Neutrophil (primary cell): ENCODE results near the gene MVD.

Source experiments
- H3K27ac ChIP-seq: fragments of 200-600 bp; sonication (generic); 2 replicates; pipeline ENCODE4 v1.5.1; 2016; ENCODE audit warnings: mild to moderate bottlenecking, moderate library complexity
- H3K27me3 ChIP-seq: fragments of 200-600 bp; sonication (generic); 2 replicates; pipeline ENCODE4 v1.6.0; 2016; ENCODE audit warnings: mild to moderate bottlenecking
- H3K36me3 ChIP-seq: fragments of 200-600 bp; sonication (generic); 2 replicates; pipeline ENCODE4 v1.5.1; 2017
- H3K4me1 ChIP-seq, 2 experiments: fragments of 200-600 bp in 1 of 2; sonication (generic) in 1 of 2; 1 replicate in 1 of 2; 2 replicates in 1 of 2; pipeline versions ENCODE4 v1.5.1 to v1.6.1; 2013 to 2016; ENCODE audit warnings: low read depth in 1 of 2, low read length in 1 of 2, mild to moderate bottlenecking in 1 of 2, moderate library complexity in 1 of 2; ENCODE audit not compliant: control insufficient read depth in 1 of 2, insufficient read depth in 1 of 2
- H3K4me3 ChIP-seq, 2 experiments: fragments of 200-600 bp in 1 of 2; sonication (generic) in 1 of 2; 1 replicate in 1 of 2; 2 replicates in 1 of 2; pipeline ENCODE4 v1.5.1; 2013 to 2016; ENCODE audit warnings: low read depth in 1 of 2, low read length in 1 of 2, mild to moderate bottlenecking in 1 of 2, moderate library complexity in 1 of 2
- H3K9me3 ChIP-seq: fragments of 200-600 bp; sonication (generic); 2 replicates; pipeline ENCODE4 v1.5.1; 2016
- TF ChIP-seq, protein P1 (sequence below): fragments of 200-600 bp; sonication (generic); IDR thresholded peaks from 2 replicates; pipeline ENCODE4 v1.5.1; 2016; ENCODE audit warnings: antibody characterized with exemption

The MVD gene

DNA sequence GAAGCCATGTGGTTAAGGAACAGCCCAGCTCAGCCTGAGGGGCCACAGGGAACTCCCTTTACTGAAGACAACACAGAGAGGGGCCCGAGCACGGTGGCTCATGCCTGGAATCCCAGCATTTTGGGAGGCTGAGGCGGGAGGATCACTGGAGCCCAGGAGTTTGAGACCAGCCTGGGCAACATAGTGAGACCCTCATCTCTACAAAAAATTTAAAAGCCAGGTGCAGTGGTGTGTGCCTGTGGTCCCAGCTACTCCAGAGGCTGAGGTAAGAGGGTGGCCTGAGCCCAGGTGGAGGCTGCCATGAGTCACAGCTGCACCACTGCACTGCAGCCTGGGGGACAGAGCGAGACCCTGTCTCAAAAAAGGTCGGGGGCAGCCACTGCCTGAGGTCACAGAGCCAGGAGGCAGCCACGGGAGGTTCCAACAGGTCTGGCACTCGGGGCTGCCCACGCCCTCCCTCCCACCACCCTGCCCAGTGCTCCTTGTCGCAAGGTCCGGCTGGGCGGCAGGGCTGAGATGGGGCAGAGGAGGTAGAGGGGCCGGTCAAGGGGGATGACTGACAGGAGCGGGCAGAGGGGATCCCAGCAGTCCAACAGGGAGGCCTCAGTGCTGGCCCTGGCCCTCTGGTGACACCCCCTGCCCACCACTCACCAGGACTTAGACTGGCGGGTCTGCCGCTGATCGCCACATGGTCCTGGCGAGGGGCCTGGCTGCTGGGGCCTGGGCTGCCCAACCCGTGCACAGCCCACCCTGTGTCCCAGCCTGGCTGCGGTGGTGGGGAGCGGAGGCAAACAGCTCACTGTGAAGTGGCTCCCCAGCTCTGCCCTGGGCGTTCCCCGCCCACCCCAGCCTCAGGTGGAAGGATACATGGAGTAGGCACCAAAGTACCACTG lies 15.5 kb downstream of the MVD start:
- H3K4me1 ChIP-seq = peaks cover 41 to 55% of the 10 kb centered on the region in 2 experiments
- peak overlapping the region; percentile 95 for H3K27ac ChIP-seq
- H3K27me3 ChIP-seq = no peaks in the 10 kb centered on the region
- TF ChIP-seq, protein P1, sequence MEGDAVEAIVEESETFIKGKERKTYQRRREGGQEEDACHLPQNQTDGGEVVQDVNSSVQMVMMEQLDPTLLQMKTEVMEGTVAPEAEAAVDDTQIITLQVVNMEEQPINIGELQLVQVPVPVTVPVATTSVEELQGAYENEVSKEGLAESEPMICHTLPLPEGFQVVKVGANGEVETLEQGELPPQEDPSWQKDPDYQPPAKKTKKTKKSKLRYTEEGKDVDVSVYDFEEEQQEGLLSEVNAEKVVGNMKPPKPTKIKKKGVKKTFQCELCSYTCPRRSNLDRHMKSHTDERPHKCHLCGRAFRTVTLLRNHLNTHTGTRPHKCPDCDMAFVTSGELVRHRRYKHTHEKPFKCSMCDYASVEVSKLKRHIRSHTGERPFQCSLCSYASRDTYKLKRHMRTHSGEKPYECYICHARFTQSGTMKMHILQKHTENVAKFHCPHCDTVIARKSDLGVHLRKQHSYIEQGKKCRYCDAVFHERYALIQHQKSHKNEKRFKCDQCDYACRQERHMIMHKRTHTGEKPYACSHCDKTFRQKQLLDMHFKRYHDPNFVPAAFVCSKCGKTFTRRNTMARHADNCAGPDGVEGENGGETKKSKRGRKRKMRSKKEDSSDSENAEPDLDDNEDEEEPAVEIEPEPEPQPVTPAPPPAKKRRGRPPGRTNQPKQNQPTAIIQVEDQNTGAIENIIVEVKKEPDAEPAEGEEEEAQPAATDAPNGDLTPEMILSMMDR = no peak
- H3K9me3 ChIP-seq = no peaks in the 10 kb centered on the region
- H3K36me3 ChIP-seq = peaks cover 67% of the 10 kb centered on the region
- peak overlapping the region; percentile 78 to 93 for H3K4me3 ChIP-seq

DNA sequence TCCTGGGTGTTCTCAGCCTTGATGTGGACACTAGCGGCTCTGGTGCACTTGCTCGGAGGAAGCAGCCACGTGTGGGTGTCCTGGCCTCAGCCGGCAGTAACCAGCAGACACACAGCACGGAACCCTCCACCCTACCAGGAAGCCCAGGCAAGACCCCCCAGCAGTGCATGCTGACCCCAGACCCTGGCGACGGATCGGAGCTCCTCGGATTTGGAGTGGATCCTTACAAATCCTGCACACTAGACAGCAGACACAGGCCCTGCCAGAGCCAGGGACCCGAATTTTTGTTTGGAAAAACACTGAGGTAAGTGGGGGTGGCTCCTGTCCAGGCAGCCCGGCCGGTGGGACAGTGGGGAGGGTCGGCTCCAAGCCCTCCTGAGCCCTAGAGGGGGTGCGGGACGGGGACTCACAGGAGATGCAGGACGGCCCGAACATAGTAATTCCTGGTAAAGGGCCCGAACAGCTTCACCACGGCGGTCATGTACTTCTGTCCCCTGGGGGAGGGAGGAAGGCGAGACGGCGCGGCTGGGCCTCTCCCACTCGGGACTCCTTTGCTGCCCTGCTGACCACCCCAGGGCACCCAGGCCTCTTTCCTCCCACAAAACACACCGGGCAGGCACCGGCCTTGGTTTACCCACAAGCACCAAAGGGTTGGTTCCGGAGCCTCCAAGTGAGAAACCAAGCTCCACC lies 16.4 kb downstream of the MVD start:
- no peaks in the 10 kb centered on the region for H3K9me3 ChIP-seq
- no peaks in the 10 kb centered on the region for H3K27me3 ChIP-seq
- peaks cover 31 to 49% of the 10 kb centered on the region in 2 experiments for H3K4me1 ChIP-seq
- TF ChIP-seq, protein P1 = no peak
- peak overlapping the region; percentile 95 for H3K27ac ChIP-seq
- H3K4me3 ChIP-seq = no peak overlapping the region
- peaks cover 74% of the 10 kb centered on the region for H3K36me3 ChIP-seq

DNA sequence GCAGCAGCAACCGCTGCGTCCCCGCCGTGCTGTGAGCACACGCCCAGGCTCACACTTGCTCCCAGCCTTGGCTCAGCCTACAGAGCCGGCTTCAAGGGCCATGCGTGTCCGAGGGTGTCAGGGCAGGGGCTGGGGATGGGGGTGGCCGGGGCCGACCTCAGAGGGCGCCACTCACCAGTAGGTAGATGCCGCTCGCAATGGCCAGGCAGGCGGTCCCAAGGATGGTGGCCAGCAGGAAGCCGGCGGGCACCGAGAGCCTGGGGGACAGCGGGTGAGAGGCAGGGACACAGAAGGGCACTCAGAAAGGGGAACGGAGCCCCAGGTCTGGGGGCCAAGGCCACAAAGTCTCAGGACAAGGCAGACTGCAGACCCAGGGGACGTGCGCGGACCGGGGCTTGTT lies 16.9 kb downstream of the MVD start:
- Histone ChIP-seq H3K4me3 (no peak overlapping the region), H3K4me1 (peaks cover 30 to 44% of the 10 kb centered on the region in 2 experiments), H3K27me3 (peaks cover 2% of the 10 kb centered on the region), H3K9me3 (no peaks in the 10 kb centered on the region), H3K36me3 (peaks cover 74% of the 10 kb centered on the region), H3K27ac (peak overlapping the region; percentile 95)
- TF ChIP-seq, protein P1 = no peak

DNA sequence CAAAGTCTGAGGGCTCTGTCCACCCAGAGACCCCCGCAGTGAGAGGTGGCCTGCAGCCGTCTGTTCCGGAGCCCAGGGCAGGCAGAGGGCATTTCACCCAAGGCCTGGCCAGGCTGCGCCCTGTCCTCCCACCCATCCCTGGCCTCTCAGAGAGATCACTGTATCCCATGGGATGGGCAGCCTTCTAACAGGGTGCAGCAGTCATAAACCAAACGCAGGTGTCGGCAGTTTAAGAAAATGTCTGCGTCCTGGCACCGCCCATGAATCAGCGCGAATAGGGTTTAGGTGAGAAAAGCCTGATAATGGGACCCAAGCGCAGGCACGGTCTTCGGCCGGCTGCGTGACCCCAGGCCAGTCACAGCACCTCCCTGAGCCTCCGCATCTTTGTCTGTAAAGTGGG lies 17.4 kb downstream of the MVD start:
- Histone ChIP-seq H3K4me3 (no peak overlapping the region), H3K4me1 (peaks cover 30 to 42% of the 10 kb centered on the region in 2 experiments), H3K27me3 (peaks cover 7% of the 10 kb centered on the region), H3K27ac (peak overlapping the region; percentile 95), H3K36me3 (peaks cover 74% of the 10 kb centered on the region), H3K9me3 (no peaks in the 10 kb centered on the region)
- TF ChIP-seq, protein P1 = no peak

DNA sequence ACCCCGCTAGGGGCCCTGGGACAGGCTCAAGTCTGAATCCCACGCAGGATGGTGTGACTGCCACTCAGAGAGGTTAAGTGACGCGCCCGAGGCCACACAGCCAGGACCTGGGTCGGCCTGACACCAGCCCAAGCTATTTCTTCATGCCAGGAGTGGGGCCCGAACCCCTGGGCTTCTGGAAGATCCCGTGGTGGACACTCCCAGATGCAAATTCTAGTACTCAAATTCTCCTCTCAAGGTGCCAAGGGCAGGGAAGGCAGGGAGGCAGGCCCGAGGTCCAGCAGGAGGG lies 19.3 kb downstream of the MVD start:
- peaks cover 65% of the 10 kb centered on the region for H3K36me3 ChIP-seq
- peaks cover 26% of the 10 kb centered on the region for H3K27me3 ChIP-seq

More for the DNA sequence above, 19.3 kb downstream of the MVD start:
- H3K27ac ChIP-seq = peak overlapping the region; percentile 55
- TF ChIP-seq, protein P1 = no peak
- H3K9me3 ChIP-seq = no peaks in the 10 kb centered on the region
- no peak overlapping the region for H3K4me3 ChIP-seq
- H3K4me1 ChIP-seq = peaks cover 25 to 35% of the 10 kb centered on the region in 2 experiments
